ENCODE measurements around the gene EXOC3L2.

EXOC3L2 gene

DNA sequence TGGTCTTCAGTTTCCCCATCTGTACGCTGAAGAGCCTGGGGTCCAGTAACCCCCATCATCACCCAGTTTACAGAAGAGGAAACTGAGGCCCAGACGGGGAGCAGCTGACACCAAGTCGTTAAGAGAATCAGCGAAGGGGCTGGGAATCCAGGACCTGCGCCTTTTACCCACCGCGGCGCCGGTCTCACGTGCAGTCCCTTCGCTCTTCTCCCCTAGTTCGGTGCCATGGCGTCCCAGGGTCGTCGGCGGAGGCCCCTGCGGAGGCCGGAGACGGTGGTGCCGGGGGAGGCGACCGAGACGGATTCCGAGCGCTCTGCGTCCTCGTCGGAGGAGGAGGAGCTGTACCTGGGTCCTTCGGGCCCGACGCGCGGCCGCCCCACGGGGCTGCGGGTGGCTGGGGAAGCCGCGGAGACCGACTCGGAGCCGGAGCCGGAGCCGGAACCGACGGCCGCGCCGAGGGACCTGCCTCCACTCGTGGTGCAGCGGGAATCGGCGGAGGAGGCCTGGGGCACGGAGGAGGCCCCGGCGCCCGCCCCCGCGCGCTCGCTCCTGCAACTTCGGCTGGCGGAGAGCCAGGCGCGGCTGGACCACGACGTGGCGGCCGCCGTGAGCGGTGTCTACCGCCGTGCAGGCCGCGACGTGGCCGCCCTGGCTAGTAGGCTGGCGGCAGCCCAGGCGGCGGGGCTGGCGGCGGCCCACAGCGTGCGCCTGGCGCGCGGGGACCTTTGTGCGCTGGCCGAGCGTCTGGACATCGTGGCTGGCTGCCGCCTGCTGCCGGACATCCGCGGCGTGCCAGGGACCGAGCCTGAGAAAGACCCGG, 65.9 kb downstream of the EXOC3L2 start:
- no peak for DNase-seq (ENCODE audit: low read depth)

DNA sequence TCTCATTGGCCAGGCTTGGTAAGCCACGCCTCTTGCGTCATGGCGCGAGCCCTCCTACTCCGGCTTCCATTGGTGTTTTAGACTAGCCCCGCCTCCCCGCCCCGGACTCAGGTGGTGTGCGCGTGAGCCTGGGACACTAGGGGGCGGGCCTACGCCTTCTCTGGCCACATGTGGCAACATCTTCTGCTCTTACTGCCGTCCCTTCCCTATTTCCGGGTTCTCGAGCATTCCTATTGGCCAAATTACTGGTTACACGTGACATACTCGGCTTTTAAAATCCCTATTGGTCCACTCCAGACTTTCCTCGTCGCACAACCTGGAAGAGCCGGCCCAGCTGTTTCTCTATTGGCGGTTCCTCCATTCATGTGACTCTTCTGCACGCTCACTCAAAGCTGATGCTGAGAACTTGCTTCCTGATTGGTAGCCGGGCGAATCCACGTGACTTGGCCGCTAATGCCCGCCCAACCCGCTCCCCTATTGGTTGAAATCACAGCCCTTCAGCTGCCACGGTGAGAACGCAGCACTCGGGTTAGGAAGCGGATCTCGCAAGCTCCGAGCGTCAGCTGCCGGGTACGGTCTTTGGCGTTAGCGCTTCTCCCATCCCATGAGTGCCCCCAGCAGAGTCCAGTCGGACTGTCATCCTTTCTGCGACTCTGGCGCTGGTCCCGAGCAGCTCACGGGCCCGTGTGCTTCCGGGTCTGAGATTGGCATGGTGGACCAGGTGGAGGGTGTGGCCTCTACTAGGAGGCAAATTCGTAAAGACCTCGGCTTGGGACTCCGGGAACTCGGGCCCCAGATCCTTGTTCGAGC, 66.7 kb downstream of the EXOC3L2 start, which contains the start of gene BLOC1S3:
BLOC1S3 (plus strand) TSS at position 523 of the 810 bp plus-strand sequence. CDS start 513 bp downstream, outside the sequence.
- DNase-seq (ENCODE audit: low read depth): peak; percentile 100

DNA sequence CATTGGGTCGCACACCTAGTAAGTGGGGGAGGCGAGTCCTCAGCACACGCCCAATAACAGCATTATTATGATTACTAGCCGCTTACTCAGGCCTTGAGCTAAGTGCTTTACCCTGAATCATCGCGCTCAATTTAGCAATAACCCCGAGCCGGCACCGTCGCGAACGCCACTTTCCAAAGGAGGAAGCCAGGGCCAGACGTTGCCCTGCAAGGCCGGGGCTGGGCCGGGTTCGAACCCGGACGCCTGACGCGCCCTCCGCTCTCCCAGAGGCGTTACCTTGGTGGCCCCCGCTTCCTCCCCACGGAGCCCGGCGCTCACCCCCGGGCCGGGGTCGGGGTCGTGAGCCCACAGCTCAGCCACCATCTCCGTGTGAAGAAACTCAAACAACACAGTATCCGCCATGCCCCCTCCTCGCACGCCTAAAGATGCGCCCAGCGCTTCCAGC, 67.4 kb downstream of the EXOC3L2 start, which contains the start of gene TRAPPC6A:
TRAPPC6A (minus strand) TSS at position 421 of the 445 bp plus-strand sequence; CDS start at position 402, 19 bp downstream.
- DNase-seq (ENCODE audit: low read depth): no peak

DNA sequence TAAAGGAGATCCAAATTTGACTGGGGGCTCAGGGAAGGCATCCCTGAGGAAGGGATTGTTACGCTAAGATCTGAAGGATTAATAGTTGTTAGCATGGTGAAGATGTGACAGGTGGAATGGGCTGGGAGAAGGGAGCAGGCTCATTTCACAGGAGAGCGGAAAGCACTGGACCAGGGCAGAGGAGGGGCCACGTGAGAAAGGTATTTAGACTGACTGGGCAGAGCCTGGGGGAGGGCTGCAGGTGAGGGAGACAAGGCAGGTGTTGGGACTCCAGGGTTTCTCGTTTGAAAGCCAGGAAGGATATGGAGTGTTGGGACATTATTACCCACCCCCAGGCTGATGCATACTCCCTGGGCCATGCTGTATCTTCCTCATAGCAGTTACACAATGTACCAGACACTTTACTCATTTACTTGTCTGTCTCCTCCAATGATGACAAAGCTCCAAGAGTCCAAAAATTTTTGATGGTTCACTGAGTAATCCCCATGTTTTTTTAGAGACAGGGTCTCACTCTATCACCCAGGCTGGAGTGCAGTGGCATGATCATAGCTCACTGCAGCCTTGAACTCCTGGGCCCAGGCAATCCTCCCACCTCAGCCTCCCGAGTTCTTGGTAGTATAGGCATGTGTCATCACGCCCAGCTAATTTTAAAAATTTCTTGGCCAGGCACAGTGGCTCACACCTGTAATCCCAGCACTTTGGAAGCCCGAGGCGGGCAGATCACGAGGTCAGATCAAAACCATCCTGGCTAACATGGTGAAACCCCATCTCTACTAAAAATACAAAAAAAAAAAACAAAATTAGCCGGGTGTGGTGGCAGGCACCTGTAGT, 69.5 kb downstream of the EXOC3L2 start:
- DNase-seq (ENCODE audit: low read depth): no peak

DNA sequence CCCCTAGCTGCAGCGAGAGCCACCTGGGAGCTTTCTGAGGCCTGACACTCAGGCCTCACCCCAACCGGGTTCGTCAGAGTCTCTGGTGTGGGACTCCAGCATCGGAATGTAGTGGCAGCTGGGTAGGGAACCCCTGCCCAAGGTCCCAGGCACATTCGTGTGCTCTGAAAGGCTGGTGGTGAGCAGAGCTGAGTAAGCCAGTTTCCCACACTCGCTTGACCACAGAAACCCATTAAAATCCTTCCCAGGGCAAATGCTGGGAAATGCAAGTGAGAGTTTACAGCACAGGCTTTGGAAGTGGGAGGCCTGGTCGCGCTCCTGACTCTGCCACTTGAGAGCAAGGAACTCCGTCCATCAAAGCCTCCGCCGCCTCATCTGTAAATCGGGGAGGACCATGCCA, 71.4 kb downstream of the EXOC3L2 start:
- DNase-seq (ENCODE audit: low read depth): no peak

DNA sequence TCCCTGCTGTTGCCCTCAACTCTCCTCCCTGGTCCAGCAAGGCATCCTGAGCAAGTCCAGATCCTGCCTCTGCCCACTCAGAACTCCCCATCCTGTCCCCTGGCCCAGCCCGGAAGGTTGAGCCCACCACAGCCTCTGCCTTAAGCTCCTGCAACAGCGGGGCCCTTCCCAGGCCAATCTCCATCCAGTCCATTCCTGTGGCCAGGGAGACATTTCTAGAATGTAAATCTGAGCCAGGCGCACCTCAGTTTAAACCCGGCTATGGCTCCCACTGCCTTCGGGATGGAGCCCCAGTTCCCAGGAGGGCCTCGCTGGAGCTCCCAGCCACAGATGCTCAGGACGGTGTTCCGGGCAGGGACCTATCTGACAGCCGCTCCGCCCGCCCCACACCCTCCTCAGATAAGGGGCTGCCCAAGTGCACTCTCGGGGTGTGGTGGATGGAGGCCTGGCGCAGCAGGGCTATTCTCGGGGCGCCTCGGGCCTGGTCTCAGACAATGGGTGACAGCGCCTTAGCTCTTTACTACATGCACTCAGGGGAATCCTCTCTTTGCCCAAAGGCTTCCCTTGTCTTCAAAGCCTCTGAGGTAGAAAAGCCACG, 72.5 kb downstream of the EXOC3L2 start:
- no peak for DNase-seq (ENCODE audit: low read depth)

DNA sequence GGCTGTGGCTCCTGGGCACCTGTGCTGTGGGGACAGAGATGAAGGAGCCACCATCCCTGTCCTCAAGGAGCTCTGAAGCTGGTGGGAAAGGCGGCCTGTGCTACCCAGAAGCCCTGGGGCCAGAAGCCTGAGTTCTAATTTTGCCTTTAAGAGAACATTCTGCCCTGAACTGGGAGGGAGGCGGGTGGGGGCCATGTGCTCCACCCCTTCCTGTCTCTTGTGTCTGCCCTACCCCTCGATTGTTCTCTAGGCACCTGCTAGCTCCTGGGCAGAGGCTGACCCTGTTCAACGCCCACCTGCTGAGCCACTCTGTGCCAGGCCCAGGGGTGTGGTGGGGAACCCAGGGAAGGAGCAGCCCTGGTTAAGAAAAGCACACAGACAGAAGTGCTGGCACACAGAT, 73.0 kb downstream of the EXOC3L2 start:
- no peak for DNase-seq (ENCODE audit: low read depth)

DNA sequence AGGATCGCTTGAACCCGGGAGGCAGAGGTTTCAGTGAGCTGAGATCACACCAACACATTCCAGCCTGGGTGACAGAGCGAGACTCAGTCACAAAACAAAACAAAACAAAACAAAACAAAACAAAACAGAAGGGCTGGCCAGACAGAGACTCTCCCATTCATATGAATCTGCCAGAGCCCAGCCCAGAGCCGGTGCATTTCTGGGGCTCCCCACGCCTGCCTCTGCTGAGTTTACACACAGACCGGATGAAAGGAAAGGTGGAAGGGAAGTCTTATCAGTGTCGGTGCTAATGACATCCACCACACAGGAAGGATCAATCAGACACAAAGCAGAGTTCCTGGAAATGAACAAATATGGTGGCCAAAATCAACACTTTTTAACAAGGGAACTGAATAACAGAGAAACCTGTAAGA, 74.0 kb downstream of the EXOC3L2 start:
- DNase-seq (ENCODE audit: low read depth): no peak

DNA sequence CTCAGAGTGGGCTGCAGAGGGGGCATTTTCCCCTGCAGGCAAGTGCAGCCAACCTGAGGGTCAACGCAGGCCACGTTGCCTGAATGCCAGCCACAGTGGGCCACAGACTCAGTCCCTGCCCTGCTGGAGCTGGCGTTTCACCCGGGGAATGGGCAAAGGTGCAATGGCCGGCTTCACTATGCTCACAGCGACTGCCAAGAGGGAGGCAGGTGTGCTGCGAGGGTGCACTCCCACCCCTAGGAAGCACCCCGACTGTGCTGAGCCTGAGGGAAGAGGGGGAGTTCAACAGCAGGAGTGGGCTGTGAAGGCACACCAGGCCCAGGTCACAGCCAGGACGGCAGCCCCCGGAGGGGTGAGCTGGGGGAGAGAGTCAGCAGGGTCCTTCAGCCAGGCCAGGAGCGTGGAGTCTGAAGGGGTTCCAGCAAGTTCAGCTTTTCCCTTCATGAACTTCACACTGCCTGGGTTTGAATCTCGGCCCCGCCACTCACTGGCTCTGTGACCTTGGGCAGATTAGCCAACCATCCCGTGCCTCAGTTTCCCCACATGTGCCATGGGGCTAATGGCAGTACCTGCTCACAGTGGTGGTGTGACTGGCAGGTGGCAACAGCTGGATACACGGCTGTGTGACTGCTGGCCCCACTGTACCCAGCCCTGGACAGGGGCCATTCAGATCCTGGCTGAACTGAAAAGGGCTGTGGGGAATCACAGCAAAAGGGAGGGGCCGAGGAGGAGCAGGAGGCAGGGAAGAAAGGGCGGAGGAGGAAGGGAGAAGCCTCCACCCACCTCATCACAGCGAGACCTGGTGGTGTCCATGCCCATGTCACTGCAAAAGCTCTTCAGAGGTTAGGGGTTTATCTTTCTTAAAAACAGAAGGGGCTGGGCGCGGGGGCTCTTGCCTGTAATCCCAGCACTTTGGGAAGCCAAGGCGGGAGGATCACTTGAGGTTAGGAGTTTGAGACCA, 74.8 kb downstream of the EXOC3L2 start:
- DNase-seq (ENCODE audit: low read depth): no peak

DNA sequence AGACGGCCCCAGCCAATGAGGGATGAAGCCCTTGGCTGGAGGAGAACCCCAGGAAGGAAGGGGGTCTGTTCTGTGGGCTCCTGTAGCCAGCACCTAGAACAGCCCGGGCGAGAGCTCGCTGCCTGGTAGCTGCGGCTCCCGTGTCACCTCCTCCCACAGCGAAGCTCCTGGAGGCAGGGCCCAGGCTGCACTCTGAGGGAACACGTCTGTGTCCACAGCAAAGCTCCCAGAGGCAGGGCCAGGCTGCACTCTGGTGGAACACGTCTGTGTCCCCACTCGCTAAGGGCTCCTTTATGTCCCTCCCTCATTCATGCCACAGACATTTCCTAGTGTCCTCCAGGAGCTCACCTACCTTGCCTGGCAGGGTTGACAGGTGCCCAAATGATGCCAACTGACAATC, 75.6 kb downstream of the EXOC3L2 start:
- no peak for DNase-seq (ENCODE audit: low read depth)

DNA sequence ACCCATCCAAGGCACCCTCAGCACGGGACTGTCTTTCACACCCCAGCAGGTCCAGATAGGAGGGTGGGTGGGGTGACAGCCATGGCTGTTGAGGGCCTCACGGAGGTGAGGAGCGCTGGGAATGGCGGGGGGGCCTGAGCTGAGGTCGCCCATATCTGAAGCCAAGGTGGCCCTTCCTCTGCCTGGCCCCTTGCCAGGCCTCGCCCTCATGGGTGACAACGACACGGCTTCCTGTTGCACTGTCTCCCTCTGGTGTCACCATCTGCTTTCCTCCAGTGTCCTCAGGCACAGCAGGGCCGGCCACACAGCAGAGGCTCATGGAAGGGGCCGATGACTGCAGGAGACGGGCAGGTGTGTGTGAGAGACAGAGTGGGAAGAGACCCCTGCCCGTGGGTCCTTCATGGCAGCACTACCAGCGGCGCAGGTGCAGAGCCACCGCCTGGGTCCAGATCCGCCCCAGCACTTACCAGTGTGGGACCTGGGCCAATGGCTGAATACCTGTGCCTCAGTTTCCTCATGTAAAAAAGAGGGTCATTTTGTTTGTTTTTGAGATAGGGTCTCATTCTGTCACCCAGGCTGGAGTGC, 76.3 kb downstream of the EXOC3L2 start:
- DNase-seq (ENCODE audit: low read depth): no peak

DNA sequence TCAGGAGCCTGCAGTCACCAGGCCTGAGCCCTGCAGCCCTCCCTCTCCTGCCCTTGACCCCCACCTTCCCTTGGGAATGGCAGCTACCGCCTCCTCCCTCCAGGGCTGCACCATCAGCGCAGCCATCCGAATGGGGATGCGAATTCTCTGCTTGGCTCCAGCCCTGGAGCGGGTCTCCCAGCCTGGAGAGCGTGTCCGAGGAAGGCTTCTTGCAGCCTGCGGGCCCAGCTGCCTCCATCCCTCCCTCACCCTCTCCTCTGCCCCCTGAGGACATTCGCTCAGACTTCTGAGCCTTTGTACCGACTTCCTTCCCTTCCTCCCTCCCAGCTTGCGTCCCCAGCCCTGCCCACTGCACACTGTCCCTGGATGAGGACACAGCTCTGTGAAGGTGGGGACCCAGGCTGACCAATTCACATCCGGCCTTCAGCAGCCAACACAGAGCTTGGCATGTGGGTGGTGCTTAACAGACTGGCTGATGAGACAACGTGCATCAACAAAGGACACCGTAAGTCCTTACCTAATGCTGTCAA, 78.4 kb downstream of the EXOC3L2 start:
- DNase-seq (ENCODE audit: low read depth): no peak

DNA sequence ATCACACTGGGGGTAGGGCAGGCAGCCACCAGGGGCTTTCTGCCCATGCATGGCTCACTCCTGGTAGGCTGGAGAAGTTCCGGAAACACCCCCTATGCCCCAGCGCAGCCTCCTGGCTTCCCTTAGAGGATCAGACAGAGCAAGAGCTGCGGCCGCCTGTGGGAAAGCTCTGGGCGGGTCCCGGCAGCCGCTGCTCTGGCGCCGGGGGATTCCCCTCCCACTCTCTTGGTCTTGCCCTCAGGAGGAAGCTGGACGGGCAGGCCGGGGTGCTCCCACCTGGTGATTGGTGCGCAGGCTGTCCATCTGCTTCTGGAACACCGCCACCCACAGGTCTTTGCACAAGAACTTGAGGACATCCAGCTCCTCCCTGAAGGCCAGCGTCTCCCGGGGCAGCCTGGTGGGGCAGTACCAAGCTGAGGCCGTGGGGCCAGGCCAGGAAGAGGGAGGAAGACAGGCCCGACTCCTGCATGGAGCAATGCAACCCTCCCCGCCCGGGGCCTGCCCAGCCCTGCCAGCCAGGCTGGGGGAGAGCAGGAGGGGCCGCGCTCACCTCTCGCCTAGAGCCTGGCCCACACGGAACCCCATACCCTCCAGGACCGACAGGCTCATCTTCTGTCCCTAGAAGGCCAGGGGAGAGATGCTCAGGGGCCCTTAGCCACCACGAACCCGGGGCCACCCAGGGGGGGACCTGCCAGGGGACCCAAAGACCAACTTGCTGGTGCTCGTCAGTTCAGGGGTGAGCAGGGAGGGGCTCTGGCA, 80.5 kb downstream of the EXOC3L2 start:
- DNase-seq (ENCODE audit: low read depth): no peak

DNA sequence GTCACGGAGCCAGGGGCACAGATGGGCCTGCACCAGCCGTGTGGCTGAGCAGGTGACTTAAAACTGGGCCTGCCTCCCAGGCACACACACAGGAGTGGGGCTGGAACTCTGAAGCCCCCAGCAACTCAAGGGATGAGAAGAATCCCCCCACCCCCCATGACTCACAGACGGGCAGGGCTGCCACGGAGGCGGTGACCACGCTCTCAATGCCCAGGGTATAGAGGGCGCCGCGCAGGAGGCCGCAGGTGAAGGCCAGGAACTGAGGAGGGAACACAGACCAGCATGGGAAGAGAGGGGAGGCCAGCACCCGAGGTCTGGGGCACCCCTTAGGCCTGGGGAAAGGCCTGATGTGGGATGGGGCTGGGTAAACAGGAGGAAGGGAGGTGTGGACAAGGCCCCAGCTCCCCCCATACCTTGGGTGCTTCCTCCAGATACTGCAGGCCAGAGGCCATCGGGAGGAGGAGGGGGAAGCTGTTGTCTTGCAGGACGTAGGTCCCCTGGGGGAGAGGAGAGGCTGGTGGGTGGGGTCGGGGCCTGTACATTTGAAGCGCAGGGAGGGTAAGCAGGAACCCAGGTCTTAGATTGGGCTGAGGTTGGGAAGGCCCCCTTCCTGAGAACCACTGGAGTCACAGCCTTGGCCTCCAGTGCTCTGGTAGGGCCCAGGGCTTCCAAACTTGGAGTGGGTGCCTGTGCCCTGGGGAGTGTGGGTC, 81.3 kb downstream of the EXOC3L2 start:
- no peak for DNase-seq (ENCODE audit: low read depth)

DNA sequence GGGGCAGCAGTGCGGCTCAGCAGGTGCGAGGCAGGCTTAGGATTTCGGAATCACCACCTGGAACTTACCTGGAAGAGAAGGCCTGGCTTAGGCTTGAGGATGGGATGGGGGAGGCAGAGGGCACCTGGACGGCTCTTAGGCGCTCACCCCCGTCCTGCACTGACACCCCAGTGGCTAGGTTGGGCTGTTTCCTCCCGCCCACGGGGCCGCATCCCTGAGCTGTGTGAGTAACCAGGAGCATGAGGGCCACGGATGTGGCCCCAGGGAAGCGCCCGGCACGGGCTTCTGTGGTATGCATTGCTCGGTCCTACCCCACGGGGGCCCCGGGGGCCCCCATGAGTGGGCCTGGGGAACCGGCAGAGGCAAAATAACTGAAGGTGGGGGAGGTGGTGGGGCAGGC, 82.1 kb downstream of the EXOC3L2 start:
- no peak for DNase-seq (ENCODE audit: low read depth)

DNA sequence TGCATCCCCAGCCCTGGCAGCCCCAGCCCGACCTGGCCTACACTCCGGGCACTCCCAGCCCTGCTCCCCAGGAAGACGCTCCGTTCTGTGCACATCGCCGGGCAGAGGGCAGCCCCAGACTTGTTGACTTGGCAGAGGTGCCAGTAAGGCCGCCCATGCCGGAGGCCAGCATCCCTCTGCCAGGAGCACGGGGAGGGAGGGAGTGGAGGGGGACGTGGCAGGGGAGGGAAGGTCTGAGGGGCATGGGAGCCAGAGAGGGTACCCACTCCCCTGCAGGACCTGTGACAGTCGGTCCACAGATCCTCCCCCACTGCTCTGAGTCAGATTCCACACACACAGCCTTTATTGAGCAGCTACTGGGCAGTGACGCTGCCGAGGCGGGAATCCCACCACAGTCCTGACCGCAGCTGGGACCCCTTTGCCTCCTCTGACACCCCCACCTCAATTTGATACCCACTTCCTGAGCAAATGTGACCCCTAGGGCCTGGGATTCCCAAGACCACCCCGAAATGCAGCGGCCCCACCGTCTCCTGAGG, 82.5 kb downstream of the EXOC3L2 start:
- no peak for DNase-seq (ENCODE audit: low read depth)

Measured in activated T-cell treated with anti-CD3 and anti-CD28 coated beads for 1 hour (primary cell).